GM23248 (cell line): ENCODE data around the gene PSMG4.

Experiments
- EZH2 ChIP-seq: fragments of 200-600 bp; sonication (generic); IDR thresholded peaks from 2 replicates; pipeline ENCODE4 v1.6.1; 2018; ENCODE audit warnings: antibody characterized with exemption, mild to moderate bottlenecking; ENCODE audit not compliant: insufficient read depth, poor library complexity, severe bottlenecking
- EZH2phosphoT487 ChIP-seq: fragments of 200-600 bp; sonication (generic); IDR thresholded peaks from 2 replicates; pipeline ENCODE4 v1.6.1; 2018; ENCODE audit warnings: antibody characterized with exemption, moderate library complexity, mild to moderate bottlenecking, low read depth; ENCODE audit not compliant: insufficient read depth

DNA sequence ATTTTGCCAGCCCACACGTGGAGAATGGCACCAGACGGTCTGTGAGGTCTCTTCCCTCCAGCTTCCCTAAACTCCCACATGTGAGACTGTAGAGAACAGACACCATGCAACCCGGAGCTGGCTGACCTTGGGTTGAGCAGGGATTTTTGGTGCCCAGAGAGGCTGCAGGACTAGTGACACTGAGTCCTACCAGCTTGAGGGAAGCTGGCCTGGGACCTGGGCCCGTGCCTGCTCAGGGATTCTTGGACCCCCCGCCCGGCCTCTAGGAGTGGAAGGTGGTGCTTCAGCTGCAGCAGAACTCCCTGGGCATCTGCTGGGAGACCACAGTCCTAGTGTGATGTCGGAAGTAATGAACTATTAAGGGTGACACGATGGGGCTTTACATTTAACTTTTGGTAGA lies 3.2 kb downstream of the PSMG4 start:
- TF ChIP-seq EZH2 (no peak), EZH2phosphoT487 (no peak)
